GM12878 (cell line): ENCODE measurements around the gene MGAT3. TPM values are rescaled to one million over a fixed set of nuclear protein-coding genes. Genes with fewer than 3 reads are reported as not detected.

ENCODE experiments used
- ATAC-seq: fragments of 200-7000 bp; cut with Tn5 transposase; 3 replicates; pipeline ENCODE4 v1.9.1; 2020; ENCODE audit warnings: mild to moderate bottlenecking, moderate library complexity
- BruUV-seq: library from RNA; stranded (reverse); fragments of 400-500 nt; replicated peaks from 2 replicates; lab custom pipeline; 2021; lab: Mats Ljungman, UMichigan
- CTCF ChIA-PET: fragments of 300-600 bp; sonication (Branson Sonifier 250); formaldehyde crosslinking; extraction: SDS; loops from one replicate; lab custom pipeline; 2021; ENCODE audit warnings: inconsistent platforms; lab: Yijun Ruan, JAX
- POLR2A ChIA-PET: fragments of 350-600 bp; formaldehyde crosslinking; extraction: SDS; loops from one replicate; lab custom pipeline; 2021; ENCODE audit warnings: inconsistent platforms; lab: Charles Lee
- RAD21 ChIA-PET: fragments of 300-600 bp; sonication (Branson Sonifier 250); formaldehyde crosslinking; loops from one replicate; lab custom pipeline; 2023; ENCODE audit warnings: antibody characterized with exemption; ENCODE audit not compliant: unreplicated experiment; lab: Charles Lee
- SMC1A ChIA-PET: fragments of 300-600 bp; sonication (Branson Sonifier 250); formaldehyde crosslinking; loops from one replicate; lab custom pipeline; 2023; ENCODE audit not compliant: unreplicated experiment, uncharacterized antibody; lab: Charles Lee
- DNase-seq: peaks from one replicate; pipeline ENCODE4 v3.0.0-alpha.2; 2011; ENCODE audit warnings: low read depth, low spot score
- FAIRE-seq: peaks from 3 replicates; lab custom pipeline; 2011; peaks lifted over from hg19 to GRCh38; lab: Jason Lieb, UNC
- H2AFZ ChIP-seq: 2 replicates; pipeline ENCODE4 v1.6.0; 2011; ENCODE audit warnings: low read depth, low read length, control low read depth; ENCODE audit not compliant: control insufficient read depth
- H3K27ac ChIP-seq: 2 replicates; pipeline ENCODE4 v1.5.1; 2011; ENCODE audit warnings: control low read depth; ENCODE audit not compliant: control insufficient read depth, insufficient read depth
- H3K27me3 ChIP-seq, 2 experiments: replicated peaks in 1 of 2; 2 replicates each; pipeline versions ENCODE4 v1.6.0 to v1.6.1; 2011; ENCODE audit warnings: low read length in 1 of 2; ENCODE audit not compliant: control insufficient read depth in 2 of 2, insufficient read depth in 2 of 2
- H3K36me3 ChIP-seq, 2 experiments: 2 replicates each; pipeline ENCODE4 v1.5.1; 2011; ENCODE audit warnings: low read length in 1 of 2; ENCODE audit not compliant: control insufficient read depth in 2 of 2, insufficient read depth in 2 of 2
- H3K4me1 ChIP-seq: 2 replicates; pipeline ENCODE4 v1.6.1; 2011; ENCODE audit warnings: mild to moderate bottlenecking, low read length, moderate library complexity, mixed read lengths; ENCODE audit not compliant: control insufficient read depth, insufficient read depth
- H3K4me2 ChIP-seq: 2 replicates; pipeline ENCODE4 v1.6.0; 2011; ENCODE audit warnings: control low read depth; ENCODE audit not compliant: control insufficient read depth, insufficient read depth
- H3K4me3 ChIP-seq: fragments of 200-600 bp; sonication (generic); 2 replicates; pipeline ENCODE4 v1.5.1; 2016
- H3K79me2 ChIP-seq: 2 replicates; pipeline ENCODE4 v1.6.0; 2011; ENCODE audit warnings: low read length; ENCODE audit not compliant: control insufficient read depth, insufficient read depth
- H3K9ac ChIP-seq: 2 replicates; pipeline ENCODE4 v1.8.0; 2011; ENCODE audit warnings: low read length, control low read depth, mixed read lengths; ENCODE audit not compliant: control insufficient read depth, insufficient read depth
- H3K9me3 ChIP-seq: replicated peaks from 3 replicates; pipeline ENCODE4 v1.5.1; 2011; ENCODE audit warnings: mild to moderate bottlenecking, low read length; ENCODE audit not compliant: control insufficient read depth, insufficient read depth
- H4K20me1 ChIP-seq: 2 replicates; pipeline ENCODE4 v1.6.0; 2011; ENCODE audit not compliant: control insufficient read depth, insufficient read depth
- CHD1 ChIP-seq: IDR thresholded peaks from 2 replicates; pipeline ENCODE4 v1.6.1; 2012; ENCODE audit warnings: low read depth, low read length, improper control_type of control experiment
- HCFC1 ChIP-seq: fragments of 150-350 bp; IDR thresholded peaks from 2 replicates; pipeline ENCODE4 v1.6.1; 2014; ENCODE audit warnings: low read length
- HDAC6 ChIP-seq: fragments of 200-600 bp; sonication (generic); IDR thresholded peaks from one replicate; pipeline ENCODE4 v1.8.0; 2017; ENCODE audit warnings: antibody characterized with exemption; ENCODE audit not compliant: unreplicated experiment
- MEF2A ChIP-seq: IDR thresholded peaks from 2 replicates; pipeline ENCODE4 v1.6.1; 2011; ENCODE audit warnings: low read depth, mild to moderate bottlenecking, low read length, moderate library complexity; ENCODE audit not compliant: insufficient read depth
- PAX8 ChIP-seq: fragments of 450-650 bp; IDR thresholded peaks from 2 replicates; pipeline ENCODE4 v1.6.1; 2017; ENCODE audit warnings: mild to moderate bottlenecking, moderate library complexity
- POLR2A ChIP-seq: IDR thresholded peaks from 2 replicates; pipeline ENCODE4 v1.6.1; 2011; ENCODE audit warnings: low read depth, mild to moderate bottlenecking, low read length
- WGBS: methylation state at CpG from one replicate; pipeline ENCODE4 v1.1.6; 2016; ENCODE audit warnings: low lambda C conversion rate; ENCODE audit not compliant: insufficient replicate concordance, insufficient coverage; ENCODE audit errors: missing lambda C conversion rate; 5-methylcytosine and 5-hydroxymethylcytosine counted together
- in situ Hi-C: fragments of 300-500 bp; cut with MboI; formaldehyde crosslinking; loops from 9 replicates; pipeline ENCODE4 v1.14.3; 2018; ENCODE audit warnings: mixed read lengths
- intact Hi-C: fragments of 100-400 bp; cut with micrococcal nuclease; formaldehyde crosslinking; loops from one replicate; pipeline ENCODE4 v1.14.2; 2022; ENCODE audit not compliant: unreplicated experiment
- polyA plus RNA-seq, 11 experiments: library from polyadenylated mRNA; depleted of rRNA in 4 of 11; unstranded in 6 of 11; stranded (reverse) in 5 of 11; fragments of >200 nt; fragmentation: Nextera tagmentation in 4 of 11; fragmentation: Illumina TruSeq in 1 of 11; extraction: Ambion mirVana in 4 of 11; extraction: Trizol in 1 of 11; gene quantifications; 1 replicate in 1 of 11; 2 replicates in 10 of 11; pipeline versions ENCODE4 v1.2.1 to v1.2.3, GENCODE V29; 2011 to 2016; ENCODE audit warnings: inconsistent platforms in 2 of 11, missing spikeins in 2 of 11, low read depth in 1 of 11
- total RNA-seq, 4 experiments: library from RNA; depleted of rRNA in 3 of 4; stranded (reverse); fragments of >200 nt in 3 of 4; fragmentation: Illumina TruSeq in 1 of 4; extraction: Trizol in 1 of 4; gene quantifications; 2 replicates each; pipeline versions ENCODE4 v1.2.1 to v1.2.3, GENCODE V29; 2013 to 2021
- TF ChIP-seq, protein P1 (sequence below): fragments of 450-650 bp; IDR thresholded peaks from 2 replicates; pipeline ENCODE4 v1.6.1; 2017; ENCODE audit warnings: antibody characterized with exemption, mild to moderate bottlenecking, moderate library complexity
- TF ChIP-seq, protein P2 (sequence below), 3 experiments: IDR thresholded peaks in 2 of 3; conservative IDR thresholded peaks in 1 of 3; 2 replicates each; pipeline ENCODE4 v1.5.1; 2011; ENCODE audit warnings: low read depth in 3 of 3, low read length in 3 of 3, mild to moderate bottlenecking in 3 of 3, control low read depth in 2 of 3, moderate library complexity in 2 of 3, inconsistent platforms in 1 of 3, mixed read lengths in 1 of 3; ENCODE audit not compliant: control insufficient read depth in 2 of 3, insufficient read depth in 1 of 3; ENCODE audit errors: extremely low read depth in 1 of 3

MGAT3 gene
- total and polyA plus RNA-seq, 10 of the 15 experiments (the other 5 are each of a cell fraction or from before 2014, with no cell fraction given): 0.32 to 40.2 (median 11.9) TPM

DNA sequence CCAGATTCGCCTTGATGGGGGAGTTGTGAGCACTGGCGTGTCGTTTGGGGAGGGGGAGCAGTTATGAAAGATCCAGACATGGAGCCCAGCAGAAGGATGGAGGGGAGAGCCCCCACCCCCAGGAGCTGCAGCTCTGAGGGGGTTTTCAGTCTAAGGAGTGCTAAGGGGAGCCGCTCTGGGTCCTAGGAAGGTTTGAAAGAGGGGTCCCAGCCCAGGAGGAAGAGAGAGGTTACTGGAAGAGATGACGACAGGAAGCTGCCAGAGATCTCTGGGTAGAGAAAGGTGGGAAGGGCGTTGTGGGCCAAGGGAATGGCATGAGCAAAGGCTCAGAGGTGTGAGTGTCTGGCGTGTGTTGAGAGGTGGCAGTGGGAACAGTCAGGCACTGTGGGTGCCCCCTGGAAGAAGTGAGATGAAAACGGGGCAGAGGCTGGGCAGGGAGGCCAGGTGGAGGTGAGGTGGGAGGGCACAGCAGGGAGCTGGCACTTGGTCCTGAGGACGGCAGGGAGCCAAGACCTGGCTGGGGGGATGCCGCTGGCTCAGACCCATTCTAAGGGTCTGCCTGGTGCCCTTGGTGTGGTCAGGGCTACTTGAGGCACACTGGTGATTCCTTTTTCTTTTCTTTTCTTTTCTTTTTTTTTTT, 1.8 kb downstream of the MGAT3 start:
- Histone ChIP-seq H3K79me2 (peaks cover 67% of the 10 kb centered on the region), H3K4me3 (peak overlapping the region; percentile 86), H3K9ac (peak overlapping the region; percentile 85), H2AFZ (no peak overlapping the region), H3K36me3 (no peaks in the 10 kb centered on the region; a peak in 2 of 4 replicates), H4K20me1 (no peaks in the 10 kb centered on the region), H3K4me2 (peak overlapping the region; percentile 84), H3K4me1 (peaks cover 28% of the 10 kb centered on the region), H3K27ac (peak overlapping the region; percentile 78), H3K9me3 (no peaks in the 10 kb centered on the region), H3K27me3 (no peaks in the 10 kb centered on the region)
- DNase-seq: no peak
- peak; percentile 8 for ATAC-seq
- ChIA-PET SMC1A (interaction anchor here (0.5 to 5.9 kb wide), 5 partner anchors 11 to 38 kb away, joined by 3 to 50 read pairs (median 3); no protein-coding TSS in a partner anchor), CTCF (interaction anchor here (0.8 to 4.1 kb wide), 10 partner anchors 9 to 71 kb away, joined by 3 to 23 read pairs (median 4); no protein-coding TSS in a partner anchor), POLR2A (interaction anchor here (0.5 to 2.8 kb wide), 12 partner anchors 9 to 343 kb away, joined by 3 to 28 read pairs (median 4); partner anchors contain the start of gene TAB1), RAD21 (interaction anchor here (1.1 to 2.7 kb wide), 5 partner anchors 11 to 70 kb away, joined by 3 to 10 read pairs (median 4); no protein-coding TSS in a partner anchor)
- WGBS: 11% methylated on average over 10 of the region's 10 CpGs
- TF ChIP-seq POLR2A (0 out of 2 replicates have a peak, but pooled peaks have one; percentile 4), PAX8 (no peak), MEF2A (no peak), CHD1 (no peak), HCFC1 (no peak), HDAC6 (no peak)
- TF ChIP-seq, protein P1, sequence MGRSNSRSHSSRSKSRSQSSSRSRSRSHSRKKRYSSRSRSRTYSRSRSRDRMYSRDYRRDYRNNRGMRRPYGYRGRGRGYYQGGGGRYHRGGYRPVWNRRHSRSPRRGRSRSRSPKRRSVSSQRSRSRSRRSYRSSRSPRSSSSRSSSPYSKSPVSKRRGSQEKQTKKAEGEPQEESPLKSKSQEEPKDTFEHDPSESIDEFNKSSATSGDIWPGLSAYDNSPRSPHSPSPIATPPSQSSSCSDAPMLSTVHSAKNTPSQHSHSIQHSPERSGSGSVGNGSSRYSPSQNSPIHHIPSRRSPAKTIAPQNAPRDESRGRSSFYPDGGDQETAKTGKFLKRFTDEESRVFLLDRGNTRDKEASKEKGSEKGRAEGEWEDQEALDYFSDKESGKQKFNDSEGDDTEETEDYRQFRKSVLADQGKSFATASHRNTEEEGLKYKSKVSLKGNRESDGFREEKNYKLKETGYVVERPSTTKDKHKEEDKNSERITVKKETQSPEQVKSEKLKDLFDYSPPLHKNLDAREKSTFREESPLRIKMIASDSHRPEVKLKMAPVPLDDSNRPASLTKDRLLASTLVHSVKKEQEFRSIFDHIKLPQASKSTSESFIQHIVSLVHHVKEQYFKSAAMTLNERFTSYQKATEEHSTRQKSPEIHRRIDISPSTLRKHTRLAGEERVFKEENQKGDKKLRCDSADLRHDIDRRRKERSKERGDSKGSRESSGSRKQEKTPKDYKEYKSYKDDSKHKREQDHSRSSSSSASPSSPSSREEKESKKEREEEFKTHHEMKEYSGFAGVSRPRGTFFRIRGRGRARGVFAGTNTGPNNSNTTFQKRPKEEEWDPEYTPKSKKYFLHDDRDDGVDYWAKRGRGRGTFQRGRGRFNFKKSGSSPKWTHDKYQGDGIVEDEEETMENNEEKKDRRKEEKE: no peak
- TF ChIP-seq, protein P2, sequence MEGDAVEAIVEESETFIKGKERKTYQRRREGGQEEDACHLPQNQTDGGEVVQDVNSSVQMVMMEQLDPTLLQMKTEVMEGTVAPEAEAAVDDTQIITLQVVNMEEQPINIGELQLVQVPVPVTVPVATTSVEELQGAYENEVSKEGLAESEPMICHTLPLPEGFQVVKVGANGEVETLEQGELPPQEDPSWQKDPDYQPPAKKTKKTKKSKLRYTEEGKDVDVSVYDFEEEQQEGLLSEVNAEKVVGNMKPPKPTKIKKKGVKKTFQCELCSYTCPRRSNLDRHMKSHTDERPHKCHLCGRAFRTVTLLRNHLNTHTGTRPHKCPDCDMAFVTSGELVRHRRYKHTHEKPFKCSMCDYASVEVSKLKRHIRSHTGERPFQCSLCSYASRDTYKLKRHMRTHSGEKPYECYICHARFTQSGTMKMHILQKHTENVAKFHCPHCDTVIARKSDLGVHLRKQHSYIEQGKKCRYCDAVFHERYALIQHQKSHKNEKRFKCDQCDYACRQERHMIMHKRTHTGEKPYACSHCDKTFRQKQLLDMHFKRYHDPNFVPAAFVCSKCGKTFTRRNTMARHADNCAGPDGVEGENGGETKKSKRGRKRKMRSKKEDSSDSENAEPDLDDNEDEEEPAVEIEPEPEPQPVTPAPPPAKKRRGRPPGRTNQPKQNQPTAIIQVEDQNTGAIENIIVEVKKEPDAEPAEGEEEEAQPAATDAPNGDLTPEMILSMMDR (IDR thresholded peaks at IDR 0.05 in 2 of 3, conservative IDR thresholded peaks at IDR 0.05 in 1 of 3; ENCODE audit: control insufficient read depth in 2 of 3, extremely low read depth in 1 of 3, insufficient read depth in 1 of 3, low read depth in 3 of 3, low read length in 3 of 3): no peak
- in situ Hi-C loops (no loop called here), intact Hi-C loops (no loop called here)
- FAIRE-seq: no peak
- TSS peak; percentile 30 for BruUV-seq
